Glomerular visceral epithelial cell (primary cell): ENCODE measurements around the gene TRPV2.

ENCODE experiments used
- DNase-seq: peaks from one replicate; pipeline ENCODE4 v3.0.0-alpha.2; 2016; ENCODE audit errors: extremely low spot score

TRPV2 gene

DNA sequence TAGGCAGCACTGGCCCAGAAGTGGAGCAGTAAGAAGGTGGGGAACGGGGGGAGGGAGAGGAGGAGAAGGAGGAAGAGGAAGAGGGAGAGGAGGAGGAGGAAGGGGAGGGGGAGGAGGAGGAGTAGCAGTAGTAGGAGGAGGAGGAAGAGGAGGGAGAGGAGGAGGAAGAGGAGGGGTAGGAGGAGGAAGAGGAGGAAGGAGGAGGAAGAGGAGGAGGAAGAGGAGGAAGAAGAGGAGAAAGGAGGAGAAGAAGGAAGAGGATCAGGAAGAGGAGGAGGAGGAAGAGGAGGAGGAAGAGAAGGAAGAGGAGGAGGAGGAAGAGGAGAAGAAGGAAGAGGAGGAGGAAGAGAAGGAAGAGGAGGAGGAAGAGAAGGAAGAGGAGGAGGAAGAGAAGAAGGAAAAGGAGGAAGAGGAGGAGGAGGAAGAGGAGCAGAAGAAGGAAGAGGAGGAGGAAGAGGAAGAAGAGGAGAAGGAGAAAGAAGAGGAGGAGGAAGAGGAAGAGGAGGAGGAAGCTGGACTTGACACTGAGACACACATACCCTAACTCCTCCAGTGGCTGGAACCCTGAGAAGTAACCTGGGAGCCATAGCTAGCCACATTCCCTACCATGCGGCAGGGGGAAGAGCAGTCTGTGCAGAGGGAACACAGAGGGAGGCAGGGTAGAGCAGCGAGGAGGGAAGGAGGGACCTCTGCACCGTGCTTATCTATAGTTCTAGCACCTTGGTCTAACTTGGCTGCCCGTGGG is 40.8 kb downstream of the TRPV2 start:
- no peak for DNase-seq

DNA sequence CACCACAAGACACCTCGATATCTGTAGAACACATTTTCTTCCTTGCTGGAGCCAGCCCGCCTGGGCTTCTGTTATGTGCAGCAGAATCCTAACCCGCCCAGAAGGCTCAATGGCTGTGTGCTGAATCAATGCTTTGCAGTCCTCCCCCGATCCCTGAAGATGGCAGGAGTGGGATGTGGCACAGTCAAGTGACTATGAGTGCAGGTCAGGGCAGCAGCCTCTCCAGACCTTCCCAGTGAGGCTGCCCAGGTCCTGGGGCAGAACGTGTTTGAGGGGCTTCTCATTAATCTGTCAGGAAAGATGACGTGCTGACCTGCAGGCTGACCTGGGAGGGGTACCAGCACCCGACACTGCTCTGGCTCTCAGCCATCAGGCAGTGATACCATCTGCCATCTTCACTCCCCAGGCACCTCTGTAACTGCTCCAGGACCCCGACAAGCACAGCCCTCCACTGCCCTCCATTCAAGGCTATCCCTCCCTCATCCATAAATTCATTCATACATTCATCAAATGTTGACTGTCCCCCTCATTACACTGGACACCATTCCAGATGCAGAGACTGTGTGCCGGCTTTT is 41.5 kb downstream of the TRPV2 start:
- no peak for DNase-seq

DNA sequence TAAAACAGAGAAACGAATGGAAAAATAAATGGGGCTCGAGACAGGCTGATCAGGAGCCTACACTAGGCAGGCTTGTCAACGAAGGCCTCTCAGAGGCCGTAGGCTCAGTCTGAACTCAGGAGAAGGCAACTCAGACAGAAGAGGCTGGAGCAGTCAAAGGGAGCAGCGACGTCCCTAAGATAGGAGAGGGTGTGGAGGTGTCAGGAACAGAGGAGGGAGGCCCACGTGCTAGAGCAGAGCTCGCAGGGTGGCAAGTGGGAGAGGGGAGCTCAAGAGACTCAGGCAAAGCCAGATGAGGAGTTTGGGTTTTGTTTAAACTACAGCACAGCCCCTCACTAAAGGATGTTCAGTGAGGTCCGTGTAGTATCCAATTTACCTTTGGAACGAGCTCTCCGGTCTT is 43.9 kb downstream of the TRPV2 start:
- DNase-seq = no peak

- no peak for DNase-seq
Observed at GRCh38 chr17:16459855-16460550, 44.6 kb downstream of the TRPV2 start.

DNA sequence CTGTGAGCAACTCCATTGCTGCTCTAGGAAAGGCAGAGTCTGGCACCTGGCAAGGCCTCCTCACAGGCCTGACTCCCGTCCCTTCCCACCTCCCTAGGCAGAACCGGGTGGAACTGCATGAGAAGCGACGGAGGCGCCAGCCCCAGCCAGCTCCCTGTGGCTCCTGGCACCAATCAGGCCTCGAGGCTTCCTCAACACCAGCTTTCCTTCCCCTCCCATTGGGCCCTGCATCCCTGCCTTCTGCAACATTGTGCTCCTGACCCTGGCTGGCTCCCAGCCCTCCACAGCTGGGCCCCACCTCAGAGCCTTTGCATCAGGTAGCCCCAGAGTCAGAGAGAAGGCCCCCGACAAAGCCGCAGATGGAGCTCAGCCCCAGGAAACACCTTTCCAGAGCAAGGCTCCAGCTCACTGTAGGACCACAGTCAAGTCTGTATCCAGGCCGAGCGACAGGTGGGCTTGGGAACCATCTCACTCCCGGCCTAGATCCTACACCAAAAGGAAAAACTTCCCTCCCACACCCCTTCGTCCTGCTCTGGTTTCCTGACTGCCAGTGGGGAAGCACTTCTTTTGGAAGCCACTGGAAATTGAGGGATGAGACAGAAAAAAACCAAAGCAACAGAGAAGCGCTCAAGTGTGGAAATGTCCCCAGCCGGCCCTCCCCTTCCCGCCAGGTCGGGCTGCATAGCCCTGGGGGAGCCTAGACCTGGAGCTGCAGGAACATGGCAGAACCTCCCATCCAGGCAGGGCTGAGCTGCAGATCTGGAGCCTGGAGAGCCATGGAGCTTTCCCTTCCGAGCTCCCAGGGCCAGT is 45.6 kb downstream of the TRPV2 start:
- DNase-seq = no peak

DNA sequence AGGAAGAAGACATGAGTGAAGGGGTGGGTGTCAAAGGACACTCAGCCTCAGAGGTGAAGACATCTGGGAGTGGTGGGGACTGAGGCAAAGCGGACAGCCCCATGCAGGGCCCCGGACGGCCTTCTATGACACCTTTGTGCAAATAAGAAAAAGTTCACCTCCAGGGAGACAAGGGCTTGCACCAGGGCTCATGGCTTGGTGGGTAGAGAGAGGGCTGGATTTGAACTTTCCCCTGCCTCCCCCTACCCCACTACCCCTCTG is 46.2 kb downstream of the TRPV2 start:
- DNase-seq = no peak

- DNase-seq = no peak
Observed at GRCh38 chr17:16462070-16462864, 46.9 kb downstream of the TRPV2 start.

DNA sequence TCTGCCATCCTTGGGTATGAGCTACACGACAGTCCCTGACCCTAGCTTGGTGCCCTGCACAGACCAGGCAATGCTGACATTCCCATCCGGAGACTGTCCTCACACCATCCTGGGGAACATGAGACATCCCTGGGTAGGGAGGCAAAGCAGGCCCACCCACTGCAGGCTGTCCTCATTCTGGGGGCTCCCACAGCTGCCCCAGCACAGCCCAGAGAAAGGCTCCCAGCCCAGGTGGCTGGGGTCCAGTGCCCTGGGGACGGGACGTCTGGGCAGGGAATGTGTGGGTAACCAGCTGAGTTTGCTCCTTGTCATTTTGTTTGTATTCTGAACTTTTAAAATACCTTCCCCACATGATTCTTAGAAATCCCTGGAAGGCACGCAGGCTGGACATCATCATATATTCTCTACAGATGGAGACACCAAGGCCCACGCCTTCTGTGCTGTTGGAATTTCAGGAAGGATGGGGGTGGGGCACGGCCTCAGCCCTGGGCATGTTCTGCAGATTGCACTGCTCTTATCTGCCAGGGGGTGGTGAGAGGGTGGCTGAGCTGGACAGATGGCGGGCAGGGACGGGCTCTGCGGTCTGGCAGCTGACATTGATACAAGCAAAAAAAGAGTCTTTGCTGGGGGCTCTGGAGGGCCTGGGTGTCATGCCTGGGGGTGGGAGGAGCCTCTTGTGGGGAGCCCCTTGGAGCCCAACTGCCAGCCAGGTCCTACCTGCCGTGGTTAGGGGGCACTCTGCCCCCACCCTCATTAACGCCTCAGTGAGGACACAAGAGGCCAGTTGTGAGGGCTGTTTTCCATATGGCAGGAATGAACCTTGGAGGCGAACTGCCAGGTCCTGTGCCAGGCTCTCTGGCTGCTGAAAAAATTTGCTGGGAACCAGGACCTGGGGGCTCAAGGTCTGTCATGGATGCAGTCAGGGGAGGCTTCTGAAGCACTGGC is 48.3 kb downstream of the TRPV2 start:
- DNase-seq = no peak

DNA sequence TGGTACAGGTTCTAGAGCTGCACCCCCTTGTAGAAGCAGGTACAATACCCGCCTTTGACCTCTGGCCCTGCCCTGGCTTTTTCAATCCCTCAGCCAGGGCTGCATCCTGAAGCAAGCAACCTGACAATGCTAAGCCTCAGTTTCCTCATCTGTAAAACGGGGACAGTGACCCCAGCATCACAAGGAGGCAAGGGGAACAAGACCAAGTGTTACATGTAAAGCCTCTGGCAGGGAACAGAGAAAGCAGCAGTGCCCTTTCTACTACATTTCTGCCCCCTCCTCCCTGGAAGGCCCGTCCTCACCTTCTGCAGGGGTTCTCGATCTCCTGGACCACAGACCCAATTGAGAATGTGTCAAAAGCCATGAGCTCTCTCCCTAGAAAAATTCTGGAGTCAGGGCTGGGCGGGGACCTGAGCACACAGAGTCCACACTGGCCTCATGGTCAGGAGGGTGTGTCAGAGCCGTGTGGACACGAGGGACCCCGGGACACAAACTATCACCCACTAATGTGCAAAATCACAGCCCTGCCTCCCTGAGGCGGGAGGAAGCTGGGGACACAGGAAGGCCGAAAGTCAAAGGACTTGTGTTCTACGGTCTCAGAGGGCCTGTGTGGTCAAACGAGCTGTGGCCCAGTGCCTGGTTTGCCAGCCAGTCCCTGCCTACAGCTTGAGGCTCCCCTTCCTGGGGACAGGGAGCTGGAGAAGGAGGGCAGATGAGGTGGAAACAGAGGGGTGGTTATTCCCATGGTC is 49.1 kb downstream of the TRPV2 start:
- DNase-seq = no peak

DNA sequence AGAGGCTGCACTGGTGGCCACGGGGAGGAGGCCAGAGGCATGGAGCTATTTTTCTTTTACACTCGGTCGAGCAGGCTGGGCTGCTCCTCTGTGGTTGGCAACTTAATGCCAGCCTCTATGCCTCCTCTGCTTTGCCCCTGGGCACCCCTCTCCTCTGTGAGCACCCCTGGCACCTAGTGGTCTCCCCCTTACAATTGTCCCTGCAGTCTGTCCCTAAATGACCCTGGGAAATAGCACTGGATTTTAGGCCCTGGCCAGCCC is 49.6 kb downstream of the TRPV2 start:
- DNase-seq = no peak

GRCh38 chr17:16465861-16466338 is 50.5 kb downstream of the TRPV2 start:
- DNase-seq = no peak

DNA sequence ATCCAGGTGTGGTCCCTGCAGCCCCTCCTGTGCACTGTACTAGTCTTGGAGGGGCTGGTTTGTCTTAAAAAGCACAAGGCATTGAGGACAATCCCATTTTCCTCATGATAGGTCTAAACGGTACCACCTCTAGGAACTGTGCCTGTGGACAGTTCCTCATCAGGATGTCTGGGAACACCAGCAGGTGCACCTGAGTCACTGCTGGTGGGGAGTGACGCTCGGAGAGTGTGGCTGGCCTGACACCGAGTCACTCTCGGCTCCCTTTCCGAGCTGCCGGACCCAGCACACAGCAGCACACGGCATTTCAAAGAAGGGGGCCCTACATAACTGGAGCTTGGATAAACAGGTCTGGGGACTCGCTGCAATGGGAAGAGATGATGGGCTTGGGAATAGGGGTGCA is 51.0 kb downstream of the TRPV2 start:
- DNase-seq = no peak

DNA sequence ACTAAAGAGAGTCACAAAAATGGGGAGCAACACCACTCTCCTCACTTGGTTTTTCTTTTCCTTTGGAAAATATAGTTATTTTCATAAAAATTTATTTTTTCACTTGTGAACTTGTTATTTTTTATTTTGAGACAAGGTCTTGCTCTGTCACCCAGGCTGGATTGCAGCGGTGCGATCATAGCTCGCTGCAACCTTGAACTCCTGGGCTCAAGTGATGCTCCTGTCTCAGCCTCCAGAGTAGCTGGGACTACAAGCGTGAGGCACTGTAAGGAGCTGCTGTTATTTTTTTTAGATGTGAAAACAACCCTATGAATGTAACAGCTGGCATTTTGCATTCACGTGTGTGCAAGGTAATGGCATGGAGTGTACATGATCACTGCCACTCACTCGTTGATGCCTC is 51.7 kb downstream of the TRPV2 start:
- DNase-seq = no peak

DNA sequence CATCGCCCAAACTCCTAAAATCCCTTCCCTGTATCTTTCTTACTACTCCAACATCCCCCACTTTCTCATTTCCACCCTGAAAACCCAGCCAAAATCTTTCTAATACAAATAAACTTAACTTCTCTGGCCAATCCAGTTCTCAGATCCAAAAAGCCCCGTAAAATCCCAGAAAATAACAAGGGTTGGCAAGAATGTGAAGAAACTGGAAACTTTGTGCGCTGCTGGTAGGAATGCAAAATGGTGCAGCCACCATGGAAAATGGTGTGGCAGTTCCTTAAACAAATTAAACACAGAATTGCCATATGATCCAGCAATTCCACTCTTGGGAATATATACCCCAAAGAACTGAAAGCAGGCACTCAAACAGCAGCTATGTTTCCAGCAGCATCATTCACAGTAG is 52.5 kb downstream of the TRPV2 start:
- DNase-seq = no peak

- no peak for DNase-seq
Observed at GRCh38 chr17:16468428-16468992, 53.1 kb downstream of the TRPV2 start.

DNA sequence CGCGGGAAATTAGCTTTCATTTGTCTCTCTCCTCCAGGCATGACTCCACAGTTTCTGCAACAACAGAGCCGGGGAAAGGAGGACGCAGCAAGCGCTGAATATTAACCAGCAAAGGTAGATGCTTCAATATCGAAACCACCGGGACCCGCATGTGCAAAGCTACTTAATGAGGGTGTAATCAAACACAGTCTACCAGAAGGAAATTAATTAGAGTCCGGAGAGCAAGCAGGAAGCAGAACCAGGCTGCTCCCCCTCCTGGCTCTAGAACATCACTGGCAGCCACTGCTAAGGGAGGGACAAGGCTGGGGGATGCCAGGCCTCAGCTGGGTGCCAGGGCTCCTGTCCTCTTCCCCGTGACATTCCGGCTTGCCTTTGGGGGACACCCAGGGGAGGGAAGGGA is 54.9 kb downstream of the TRPV2 start:
- no peak for DNase-seq

DNA sequence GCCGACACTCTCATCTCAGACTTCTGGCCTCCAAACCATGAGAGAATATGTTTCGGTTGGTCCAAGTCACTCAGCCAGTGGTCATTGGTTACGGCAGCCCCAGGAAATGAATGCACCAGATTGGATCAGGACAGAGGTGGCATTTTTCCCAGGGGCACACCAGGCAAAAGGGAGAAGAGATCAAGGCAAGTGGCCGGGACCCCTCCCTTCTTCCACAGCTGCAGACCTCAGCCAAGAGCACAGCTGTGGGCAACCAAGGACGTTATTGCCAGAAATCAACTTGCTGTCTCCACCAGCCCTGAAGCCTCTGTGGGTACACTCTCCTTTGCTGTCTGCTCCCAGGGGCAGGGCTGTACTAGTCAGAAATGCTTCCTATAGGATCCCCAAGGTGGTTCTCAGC is 55.9 kb downstream of the TRPV2 start:
- DNase-seq = no peak

DNA sequence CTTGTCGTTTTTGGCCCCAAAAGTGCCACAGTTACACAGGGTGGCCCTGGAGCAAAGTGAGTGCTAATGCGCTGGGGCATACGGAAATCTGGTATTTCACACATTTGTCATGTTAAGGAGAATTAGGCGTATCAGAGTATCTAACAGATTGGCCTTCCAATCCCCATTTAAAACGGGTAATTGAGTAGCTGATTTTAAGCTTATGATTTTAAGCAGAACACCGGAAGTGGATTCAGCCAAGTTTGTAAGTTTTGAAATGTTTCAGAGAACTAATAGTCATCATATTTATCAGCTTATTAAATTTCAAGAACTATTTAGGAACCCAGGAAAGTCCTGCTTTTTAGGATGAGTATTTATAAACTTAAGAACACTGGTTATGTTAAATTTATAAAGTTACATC is 57.2 kb downstream of the TRPV2 start:
- no peak for DNase-seq

DNA sequence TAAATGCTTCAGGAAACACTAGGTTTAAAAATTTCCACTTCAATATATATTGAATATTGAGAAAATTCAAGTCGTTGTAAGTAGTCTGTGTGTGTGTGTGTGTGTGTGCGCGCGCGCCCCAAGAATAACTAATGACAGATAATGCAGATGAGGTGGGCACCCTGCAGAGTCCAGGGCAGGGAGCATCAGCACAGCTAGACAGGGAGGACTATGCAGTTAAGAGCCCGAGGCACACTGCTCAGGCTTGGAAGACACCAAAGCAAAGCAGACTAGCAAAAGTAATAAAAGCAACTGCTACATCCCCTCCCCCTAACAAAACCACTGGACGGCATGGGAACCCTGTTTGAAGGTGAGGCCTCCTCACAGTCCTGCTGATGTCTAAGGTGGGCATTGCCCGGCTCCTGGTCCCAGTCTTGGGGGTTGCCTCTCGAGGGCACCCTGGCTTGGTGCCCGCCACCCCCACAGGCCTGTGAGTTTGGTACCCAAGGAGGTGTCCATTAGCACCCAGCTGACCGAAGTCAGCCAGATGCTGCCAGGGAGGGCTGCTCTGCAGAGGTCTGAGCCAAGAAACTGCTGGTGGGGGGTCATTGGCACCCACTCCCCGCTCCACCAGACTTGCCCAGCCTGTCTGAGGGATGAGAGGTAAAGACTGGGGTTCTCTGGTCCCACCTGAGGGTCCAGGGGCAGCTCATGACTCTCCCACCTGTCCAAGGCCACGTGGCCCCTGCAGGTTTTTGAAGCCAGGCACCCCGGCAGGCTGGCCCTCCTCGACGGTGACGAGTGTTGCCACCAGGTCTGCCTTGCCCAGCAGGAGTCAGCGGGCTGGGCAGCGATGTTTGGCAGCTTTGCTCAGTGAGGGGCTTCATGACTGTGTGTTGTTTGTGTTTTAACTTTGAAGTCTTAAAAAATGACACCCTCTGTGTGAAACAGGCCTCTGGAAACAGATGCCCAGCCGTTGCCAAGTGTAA is 58.0 kb downstream of the TRPV2 start:
- no peak for DNase-seq
